Kidney epithelial cell (primary cell): ENCODE measurements around the gene GNG12. TPM values are rescaled to one million over a fixed set of nuclear protein-coding genes. Genes with fewer than 3 reads are reported as not detected.

Source experiments
- DNase-seq: peaks from one replicate; pipeline ENCODE4 v3.0.0-alpha.2; 2010; ENCODE audit warnings: low read depth
- H3K27me3 ChIP-seq: 2 replicates; pipeline ENCODE4 v1.6.0; 2011; ENCODE audit warnings: low read length; ENCODE audit not compliant: control insufficient read depth, insufficient read depth
- H3K36me3 ChIP-seq: 2 replicates; pipeline ENCODE4 v1.5.1; 2011; ENCODE audit warnings: low read length; ENCODE audit not compliant: control insufficient read depth, insufficient read depth
- H3K4me3 ChIP-seq: 2 replicates; pipeline ENCODE4 v1.5.1; 2011; ENCODE audit warnings: low read depth, mild to moderate bottlenecking, control low read depth, low read length
- CTCF ChIP-seq: IDR thresholded peaks from 2 replicates; pipeline ENCODE4 v1.5.1; 2011; ENCODE audit warnings: mild to moderate bottlenecking, moderate library complexity, low read length, control low read depth, inconsistent platforms; ENCODE audit not compliant: insufficient read depth, poor library complexity, severe bottlenecking
- total RNA-seq: library from RNA; depleted of rRNA; stranded (reverse); fragments of >200 nt; gene quantifications from 2 replicates; pipeline ENCODE4 v1.2.3, GENCODE V29; 2015

GNG12 gene
- total RNA-seq, 1 donor from 2014 or later: 85.7 TPM

- Histone ChIP-seq H3K36me3 (no peaks in the 10 kb centered on the region), H3K4me3 (no peak overlapping the region), H3K27me3 (no peaks in the 10 kb centered on the region)
- no peak for TF ChIP-seq CTCF
- no peak for DNase-seq
These were observed 110.1 kb downstream of the GNG12 start for GRCh38 chr1:67723126-67723525.

- no peak overlapping the region for H3K4me3 ChIP-seq
- no peak for TF ChIP-seq CTCF
- H3K36me3 ChIP-seq: no peaks in the 10 kb centered on the region
- H3K27me3 ChIP-seq: no peaks in the 10 kb centered on the region
- DNase-seq: no peak
These were observed 110.8 kb downstream of the GNG12 start for GRCh38 chr1:67722292-67722944.

GRCh38 chr1:67721650-67722291 lies 111.5 kb downstream of the GNG12 start:
- Histone ChIP-seq H3K36me3 (no peaks in the 10 kb centered on the region), H3K27me3 (no peaks in the 10 kb centered on the region), H3K4me3 (no peak overlapping the region)
- no peak for DNase-seq
- no peak for TF ChIP-seq CTCF

GRCh38 chr1:67721112-67721511 lies 112.2 kb downstream of the GNG12 start:
- DNase-seq: no peak
- TF ChIP-seq CTCF: no peak
- Histone ChIP-seq H3K4me3 (no peak overlapping the region), H3K27me3 (no peaks in the 10 kb centered on the region), H3K36me3 (no peaks in the 10 kb centered on the region)

GRCh38 chr1:67719329-67720196 lies 113.7 kb downstream of the GNG12 start:
- no peak for DNase-seq
- Histone ChIP-seq H3K27me3 (no peaks in the 10 kb centered on the region), H3K36me3 (no peaks in the 10 kb centered on the region)

More at GRCh38 chr1:67719329-67720196, 113.7 kb downstream of the GNG12 start:
- no peak for TF ChIP-seq CTCF
- H3K4me3 ChIP-seq: no peak overlapping the region
